ENCODE measurements around the gene GTF3C1. TPM values are rescaled to one million over a fixed set of nuclear protein-coding genes. Genes with fewer than 3 reads are reported as not detected.

GTF3C1 gene
- total and polyA plus RNA-seq, 2 of the 8 experiments (the other 6 are each of a cell fraction or from before 2014, with no cell fraction given): 89.3 to 126 TPM

- FAIRE-seq: no peak
- WGBS, 2 experiments (ENCODE audit: extremely low coverage in 1 of 2, insufficient coverage in 1 of 2, insufficient read length in 1 of 2, insufficient replicate concordance in 2 of 2, low coverage in 1 of 2, low lambda C conversion rate in 2 of 2, missing lambda C conversion rate in 1 of 2): 87% methylated on average over 14 of the region's 14 CpGs; no CpG with 5 or more reads in 1 of the 2 experiments
- TF ChIP-seq E2F6 (IDR thresholded peaks at IDR 0.05): no peak
- TF ChIP-seq KDM4A (IDR thresholded peaks at IDR 0.05; ENCODE audit: low read depth, low read length, severe bottlenecking): no peak
Observed at GRCh38 chr16:27498916-27499658, 50.6 kb downstream of the GTF3C1 start.

More at GRCh38 chr16:27498916-27499658, 50.6 kb downstream of the GTF3C1 start:
- Histone ChIP-seq H4K20me1 (replicated peaks in 1 of 2; ENCODE audit: control insufficient read depth in 1 of 2, insufficient read depth in 2 of 2, low read length in 2 of 2) (peaks cover 4 to 8% of the 10 kb centered on the region in 2 experiments), H2BK120ac (replicated peaks; ENCODE audit: low read depth, low read length) (no peak overlapping the region), H4K8ac (ENCODE audit: extremely low read depth, insufficient read depth, low read length) (no peak overlapping the region), H3K4me3 (ENCODE audit: extremely low read depth in 1 of 4, insufficient read depth in 2 of 4, low read depth in 3 of 4, low read length in 4 of 4) (no peak overlapping the region), H2BK5ac (ENCODE audit: low read depth, low read length) (no peak overlapping the region), H3K4ac (replicated peaks; ENCODE audit: insufficient read length, low read depth, low read length) (no peak overlapping the region), H2BK20ac (ENCODE audit: low read length) (no peak overlapping the region), H3K9ac (replicated peaks in 1 of 4; ENCODE audit: extremely low read depth in 1 of 4, low read depth in 3 of 4, low read length in 3 of 4) (no peak overlapping the region), H3K14ac (ENCODE audit: insufficient read length) (no peak overlapping the region), H2BK15ac (ENCODE audit: low read length) (no peak overlapping the region), H3K79me1 (ENCODE audit: low read depth, low read length) (no peaks in the 10 kb centered on the region), H2BK12ac (ENCODE audit: low read depth, low read length) (no peak overlapping the region), H3K27me3 (replicated peaks in 1 of 4; ENCODE audit: control insufficient read depth in 3 of 4, extremely low read depth in 1 of 4, insufficient read depth in 3 of 4, low read length in 3 of 4) (no peaks in the 10 kb centered on the region), H4K5ac (ENCODE audit: insufficient read length, low read depth, low read length) (no peak overlapping the region), H3K27ac (ENCODE audit: low read depth, low read length) (no peak overlapping the region), H3K36me3 (ENCODE audit: control insufficient read depth in 2 of 4, insufficient read depth in 4 of 4, low read length in 3 of 4) (peaks cover 34 to 83% (median 73%) of the 10 kb centered on the region in 4 experiments), H3K9me3 (ENCODE audit: insufficient read depth in 2 of 2, low read depth in 1 of 2, low read length in 1 of 2) (no peaks in the 10 kb centered on the region), H3K4me2 (ENCODE audit: insufficient read depth in 1 of 2, low read depth in 2 of 2, low read length in 2 of 2) (no peak overlapping the region), H4K91ac (replicated peaks; ENCODE audit: insufficient read length, low read length) (no peak overlapping the region), H3K56ac (replicated peaks; ENCODE audit: insufficient read length, low read depth, low read length) (no peak overlapping the region), H3K4me1 (replicated peaks in 1 of 4; ENCODE audit: control insufficient read depth in 3 of 4, insufficient read depth in 4 of 4, low read length in 3 of 4) (no peaks in the 10 kb centered on the region), H3K23me2 (ENCODE audit: low read depth, low read length) (no peaks in the 10 kb centered on the region), H3K79me2 (ENCODE audit: control insufficient read depth in 1 of 2, insufficient read depth in 2 of 2, low read length in 2 of 2) (no peaks in the 10 kb centered on the region), H2AK5ac (ENCODE audit: low read depth, low read length) (no peak overlapping the region), H3K18ac (ENCODE audit: extremely low read depth, low read length) (no peak overlapping the region), H3K23ac (ENCODE audit: insufficient read length) (no peak overlapping the region), H2AFZ (ENCODE audit: low read length) (no peak overlapping the region)
- CTCF ChIA-PET (ENCODE audit: partially characterized antibody): interaction anchor here (0.6 to 1.9 kb wide), 3 partner anchors 12 to 942 kb away, joined by 3 to 12 read pairs (median 6); no protein-coding TSS in a partner anchor
- POLR2A ChIA-PET (ENCODE audit: partially characterized antibody): no interaction called here
- DNase-seq (ENCODE audit: low read depth in 1 of 2, low spot score in 2 of 2): no peak
